NB4 (cell line): ENCODE data around the gene MAP3K14.

Experiments
- MYC ChIP-seq: IDR thresholded peaks from 2 replicates; pipeline ENCODE4 v1.6.1; 2011; ENCODE audit warnings: low read depth, low read length
- POLR2A ChIP-seq: IDR thresholded peaks from 2 replicates; pipeline ENCODE4 v1.6.1; 2011; ENCODE audit warnings: mild to moderate bottlenecking; ENCODE audit not compliant: insufficient read length; ENCODE audit errors: extremely low read depth
- TF ChIP-seq, protein P1 (sequence below): IDR thresholded peaks from one replicate; pipeline ENCODE4 v1.5.1; 2012; ENCODE audit warnings: low read depth, low read length
- TF ChIP-seq, protein P2 (sequence below): IDR thresholded peaks from 2 replicates; pipeline ENCODE4 v1.6.1; 2011; ENCODE audit warnings: low read depth, low read length

DNA sequence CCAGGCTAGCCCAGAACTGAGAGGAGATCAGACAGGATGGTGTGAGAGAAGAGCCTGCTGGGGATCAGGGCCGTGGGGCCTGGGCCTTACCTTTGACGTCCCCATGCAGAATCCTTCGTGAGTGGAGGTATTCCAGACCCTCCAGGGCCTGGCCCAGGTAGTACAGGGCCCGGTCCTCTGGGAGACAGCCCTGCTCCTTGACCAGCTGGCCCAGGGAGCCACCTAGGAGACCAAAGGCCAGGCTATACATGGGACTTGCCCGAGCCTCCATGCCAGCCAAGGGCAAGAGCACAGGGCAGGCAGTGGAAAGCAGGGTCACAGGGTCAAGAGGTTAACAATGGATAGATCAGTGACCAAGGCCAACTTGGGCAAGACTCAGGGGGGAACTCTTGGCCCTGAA lies 42.8 kb downstream of the MAP3K14 start:
- TF ChIP-seq, protein P1, sequence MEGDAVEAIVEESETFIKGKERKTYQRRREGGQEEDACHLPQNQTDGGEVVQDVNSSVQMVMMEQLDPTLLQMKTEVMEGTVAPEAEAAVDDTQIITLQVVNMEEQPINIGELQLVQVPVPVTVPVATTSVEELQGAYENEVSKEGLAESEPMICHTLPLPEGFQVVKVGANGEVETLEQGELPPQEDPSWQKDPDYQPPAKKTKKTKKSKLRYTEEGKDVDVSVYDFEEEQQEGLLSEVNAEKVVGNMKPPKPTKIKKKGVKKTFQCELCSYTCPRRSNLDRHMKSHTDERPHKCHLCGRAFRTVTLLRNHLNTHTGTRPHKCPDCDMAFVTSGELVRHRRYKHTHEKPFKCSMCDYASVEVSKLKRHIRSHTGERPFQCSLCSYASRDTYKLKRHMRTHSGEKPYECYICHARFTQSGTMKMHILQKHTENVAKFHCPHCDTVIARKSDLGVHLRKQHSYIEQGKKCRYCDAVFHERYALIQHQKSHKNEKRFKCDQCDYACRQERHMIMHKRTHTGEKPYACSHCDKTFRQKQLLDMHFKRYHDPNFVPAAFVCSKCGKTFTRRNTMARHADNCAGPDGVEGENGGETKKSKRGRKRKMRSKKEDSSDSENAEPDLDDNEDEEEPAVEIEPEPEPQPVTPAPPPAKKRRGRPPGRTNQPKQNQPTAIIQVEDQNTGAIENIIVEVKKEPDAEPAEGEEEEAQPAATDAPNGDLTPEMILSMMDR: no peak
- TF ChIP-seq POLR2A (no peak), MYC (no peak)
- TF ChIP-seq, protein P2, sequence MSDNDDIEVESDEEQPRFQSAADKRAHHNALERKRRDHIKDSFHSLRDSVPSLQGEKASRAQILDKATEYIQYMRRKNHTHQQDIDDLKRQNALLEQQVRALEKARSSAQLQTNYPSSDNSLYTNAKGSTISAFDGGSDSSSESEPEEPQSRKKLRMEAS: no peak
